B cell (primary cell): ENCODE results near the gene LITAF. TPM values are rescaled to one million over a fixed set of nuclear protein-coding genes. Genes with fewer than 3 reads are reported as not detected.

Source experiments
- ATAC-seq: fragments of 200-7000 bp; cut with Tn5 transposase; one replicate; pipeline ENCODE4 v1.10.0; 2021; ENCODE audit warnings: low read depth, mild to moderate bottlenecking, moderate number of reproducible peaks, moderate library complexity
- CTCF ChIA-PET: fragments of 350-600 bp; sonication (Branson Sonifier 250); formaldehyde crosslinking; loops from one replicate; lab custom pipeline; 2021; ENCODE audit warnings: antibody characterized with exemption, inconsistent platforms; lab: Charles Lee
- POLR2A ChIA-PET: fragments of 350-600 bp; sonication (Branson Sonifier 250); formaldehyde crosslinking; loops from one replicate; lab custom pipeline; 2021; ENCODE audit warnings: antibody characterized with exemption; lab: Charles Lee
- DNase-seq: peaks from one replicate; pipeline ENCODE4 v3.0.0; 2013
- H2AFZ ChIP-seq: 2 replicates; pipeline ENCODE4 v1.6.1; 2012; ENCODE audit warnings: mild to moderate bottlenecking, low read depth, low read length; ENCODE audit not compliant: insufficient read depth, poor library complexity, severe bottlenecking
- H3K27ac ChIP-seq, 2 donors: 1 replicate in 1 of 2; 2 replicates in 1 of 2; pipeline ENCODE4 v1.5.1; 2012 to 2013; ENCODE audit warnings: low read length in 2 of 2, mild to moderate bottlenecking in 2 of 2, moderate library complexity in 1 of 2
- H3K27me3 ChIP-seq, 4 experiments: fragments of 200-600 bp in 1 of 4; sonication (generic) in 1 of 4; replicated peaks in 1 of 4; 1 replicate in 2 of 4; 2 replicates in 2 of 4; pipeline versions ENCODE4 v1.6.1 to v1.7.0; 2013 to 2016; ENCODE audit warnings: low read length in 3 of 4, mild to moderate bottlenecking in 2 of 4, mixed read lengths in 1 of 4, moderate library complexity in 1 of 4; ENCODE audit not compliant: insufficient read depth in 4 of 4, control insufficient read depth in 3 of 4; ENCODE audit errors: control extremely low read depth in 1 of 4
- H3K36me3 ChIP-seq, 2 experiments: replicated peaks in 1 of 2; 1 replicate in 1 of 2; 2 replicates in 1 of 2; pipeline versions ENCODE4 v1.6.1 to v1.7.1; 2013; ENCODE audit warnings: low read length in 1 of 2; ENCODE audit not compliant: insufficient read depth in 2 of 2, control insufficient read depth in 1 of 2; ENCODE audit errors: control extremely low read depth in 1 of 2, extremely low read depth in 1 of 2
- H3K4me1 ChIP-seq, 2 donors: fragments of 200-600 bp in 1 of 2; sonication (generic) in 1 of 2; 1 replicate in 1 of 2; 2 replicates in 1 of 2; pipeline versions ENCODE4 v1.5.1 to v1.6.1; 2013 to 2017; ENCODE audit warnings: low read length in 2 of 2; ENCODE audit not compliant: control insufficient read depth in 2 of 2, insufficient read depth in 2 of 2
- H3K4me2 ChIP-seq: replicated peaks from 2 replicates; pipeline ENCODE3; 2012; ENCODE audit warnings: mild to moderate bottlenecking, low read depth, low read length; ENCODE audit not compliant: poor library complexity, severe bottlenecking
- H3K4me3 ChIP-seq, 5 experiments: fragments of 200-600 bp in 1 of 5; sonication (generic) in 1 of 5; 1 replicate in 3 of 5; 2 replicates in 2 of 5; pipeline versions ENCODE4 v1.5.1 to v1.7.0; 2011 to 2016; ENCODE audit warnings: low read length in 4 of 5, mild to moderate bottlenecking in 4 of 5, low read depth in 2 of 5, control low read depth in 1 of 5, moderate library complexity in 1 of 5; ENCODE audit not compliant: insufficient read depth in 1 of 5; ENCODE audit errors: control extremely low read depth in 1 of 5, extremely low read depth in 1 of 5
- H3K79me2 ChIP-seq: fragments of 200-600 bp; sonication (generic); one replicate; pipeline ENCODE4 v1.6.0; 2016; ENCODE audit warnings: low read length; ENCODE audit not compliant: control insufficient read depth, insufficient read depth
- H3K9ac ChIP-seq: fragments of 200-600 bp; sonication (generic); 2 replicates; pipeline ENCODE4 v1.6.1; 2017; ENCODE audit warnings: mild to moderate bottlenecking, low read length, moderate library complexity
- H3K9me3 ChIP-seq, 3 donors: one replicate each; pipeline versions ENCODE4 v1.6.1 to v1.7.1; 2013; ENCODE audit warnings: low read length in 2 of 3; ENCODE audit not compliant: control insufficient read depth in 2 of 3, insufficient read depth in 1 of 3; ENCODE audit errors: control extremely low read depth in 1 of 3
- H4K20me1 ChIP-seq: 2 replicates; pipeline ENCODE4 v1.6.0; 2012; ENCODE audit warnings: mild to moderate bottlenecking, low read length; ENCODE audit not compliant: insufficient read depth, control insufficient read depth, poor library complexity, severe bottlenecking
- H3K27ac Mint-ChIP-seq: one replicate; pipeline ENCODE4 v1.8.0; 2021; ENCODE audit warnings: mixed read lengths
- H3K27me3 Mint-ChIP-seq: one replicate; pipeline ENCODE4 v1.8.0; 2021; ENCODE audit warnings: mixed read lengths
- H3K4me1 Mint-ChIP-seq: one replicate; pipeline ENCODE4 v1.8.0; 2021; ENCODE audit warnings: mixed read lengths
- H3K4me3 Mint-ChIP-seq: one replicate; pipeline ENCODE4 v1.8.0; 2021; ENCODE audit warnings: mixed read lengths
- H3K9me3 Mint-ChIP-seq: one replicate; pipeline ENCODE4 v1.8.0; 2022; ENCODE audit warnings: mixed read lengths; ENCODE audit not compliant: insufficient read depth
- CTCF ChIP-seq: fragments of 200-600 bp; IDR thresholded peaks from one replicate; pipeline ENCODE4 v1.8.0; 2022; ENCODE audit warnings: antibody characterized with exemption, mild to moderate bottlenecking
- EZH2 ChIP-seq: IDR thresholded peaks from 2 replicates; pipeline ENCODE4 v1.6.1; 2012; ENCODE audit warnings: borderline replicate concordance, low read depth, mild to moderate bottlenecking, moderate library complexity, low read length; ENCODE audit not compliant: insufficient read depth, poor library complexity, severe bottlenecking
- WGBS: methylation state at CpG from one replicate; pipeline ENCODE4 v1.1.5; 2013; ENCODE audit warnings: missing lambda C conversion rate; ENCODE audit not compliant: insufficient coverage; 5-methylcytosine and 5-hydroxymethylcytosine counted together
- intact Hi-C: fragments of 100-400 bp; cut with micrococcal nuclease; formaldehyde crosslinking; loops from one replicate; pipeline ENCODE4 v1.10.0; 2022
- polyA plus RNA-seq: library from polyadenylated mRNA; depleted of rRNA; stranded (reverse); fragments of >200 nt; gene quantifications from 2 replicates; pipeline ENCODE4 v1.2.3, GENCODE V29; 2012
- total RNA-seq, 2 donors: library from RNA; stranded (reverse); fragments of 120-200 nt in 1 of 2; gene quantifications; 1 replicate in 1 of 2; 2 replicates in 1 of 2; pipeline versions ENCODE4 v1.2.3 to v1.2.4, GENCODE V29; 2013 to 2022

LITAF gene
- total and polyA plus RNA-seq, 2 donors (not counting 1 experiment from before 2014, with no cell fraction given) = 93.6 to 125 TPM

DNA sequence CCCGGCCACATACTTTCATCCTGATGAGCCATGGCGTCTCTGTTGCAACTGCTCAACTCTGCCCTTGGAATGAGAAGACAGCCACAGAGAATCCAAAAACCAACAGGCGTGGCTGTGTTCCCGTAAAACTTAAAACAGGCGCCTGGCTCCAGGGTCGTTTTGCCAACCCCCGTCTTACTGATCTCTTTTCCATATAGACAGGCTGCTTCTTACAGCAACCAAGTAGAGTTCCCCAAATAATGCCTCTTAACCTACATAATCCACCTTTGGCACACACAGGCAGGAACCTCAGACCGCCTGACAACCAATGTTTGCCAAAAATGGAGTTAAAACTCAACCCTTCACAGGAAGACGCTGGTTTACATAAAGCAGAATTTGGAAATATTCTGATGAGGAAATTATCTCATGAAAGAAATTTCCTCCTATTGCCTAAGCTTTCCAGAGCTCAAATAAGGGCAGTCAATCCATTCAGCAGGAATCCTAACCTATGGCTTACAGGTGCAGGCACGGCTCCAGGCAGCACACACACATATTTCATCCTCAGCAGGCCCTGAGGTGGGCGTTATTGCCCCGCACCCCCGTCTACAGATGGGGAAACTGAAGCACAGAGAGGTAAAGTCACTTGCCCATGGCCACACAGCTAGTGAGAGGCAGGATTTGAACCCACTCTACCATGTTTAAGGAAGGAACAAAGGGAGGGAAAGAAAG, 35.8 kb downstream of the LITAF start:
- Histone ChIP-seq H3K9me3 (peaks cover 0 to 11% (median 0%) of the 10 kb centered on the region in 3 donors), H4K20me1 (peaks cover 33% of the 10 kb centered on the region), H3K4me1 (no peaks in the 10 kb centered on the region), H3K4me3 (no peak overlapping the region), H3K79me2 (peaks cover 16% of the 10 kb centered on the region), H3K36me3 (peaks cover 27 to 86% of the 10 kb centered on the region in 2 experiments), H3K4me2 (no peak overlapping the region), H3K27ac (no peak overlapping the region), H3K27me3 (no peaks in the 10 kb centered on the region), H3K9ac (no peak overlapping the region), H2AFZ (no peak overlapping the region)
- Mint-ChIP-seq H3K4me1 (no peaks in the 10 kb centered on the region), H3K9me3 (no peaks in the 10 kb centered on the region), H3K27me3 (no peaks in the 10 kb centered on the region), H3K4me3 (no peak overlapping the region), H3K27ac (no peak overlapping the region)
- CTCF ChIA-PET = interaction anchor here (1.1 to 1.7 kb wide), 2 partner anchors 19 to 142 kb away, joined by 3 to 4 read pairs; no protein-coding TSS in a partner anchor
- DNase-seq (no peak), ATAC-seq (no peak)
- whole genome bisulfite sequencing = 98% methylated on average over 8 of the region's 13 CpGs
- intact Hi-C loops = no loop called here
- TF ChIP-seq EZH2 (no peak), CTCF (no peak)
- POLR2A ChIA-PET = no interaction called here
